GM12872 (cell line): Measurements from ENCODE around the gene ACTL6B.

Experiments
- TF ChIP-seq, protein P1 (sequence below): IDR thresholded peaks from 3 replicates; pipeline ENCODE4 v1.5.1; 2011; ENCODE audit warnings: low read depth, mild to moderate bottlenecking, low read length, moderate library complexity; ENCODE audit not compliant: insufficient read depth

ACTL6B gene

DNA sequence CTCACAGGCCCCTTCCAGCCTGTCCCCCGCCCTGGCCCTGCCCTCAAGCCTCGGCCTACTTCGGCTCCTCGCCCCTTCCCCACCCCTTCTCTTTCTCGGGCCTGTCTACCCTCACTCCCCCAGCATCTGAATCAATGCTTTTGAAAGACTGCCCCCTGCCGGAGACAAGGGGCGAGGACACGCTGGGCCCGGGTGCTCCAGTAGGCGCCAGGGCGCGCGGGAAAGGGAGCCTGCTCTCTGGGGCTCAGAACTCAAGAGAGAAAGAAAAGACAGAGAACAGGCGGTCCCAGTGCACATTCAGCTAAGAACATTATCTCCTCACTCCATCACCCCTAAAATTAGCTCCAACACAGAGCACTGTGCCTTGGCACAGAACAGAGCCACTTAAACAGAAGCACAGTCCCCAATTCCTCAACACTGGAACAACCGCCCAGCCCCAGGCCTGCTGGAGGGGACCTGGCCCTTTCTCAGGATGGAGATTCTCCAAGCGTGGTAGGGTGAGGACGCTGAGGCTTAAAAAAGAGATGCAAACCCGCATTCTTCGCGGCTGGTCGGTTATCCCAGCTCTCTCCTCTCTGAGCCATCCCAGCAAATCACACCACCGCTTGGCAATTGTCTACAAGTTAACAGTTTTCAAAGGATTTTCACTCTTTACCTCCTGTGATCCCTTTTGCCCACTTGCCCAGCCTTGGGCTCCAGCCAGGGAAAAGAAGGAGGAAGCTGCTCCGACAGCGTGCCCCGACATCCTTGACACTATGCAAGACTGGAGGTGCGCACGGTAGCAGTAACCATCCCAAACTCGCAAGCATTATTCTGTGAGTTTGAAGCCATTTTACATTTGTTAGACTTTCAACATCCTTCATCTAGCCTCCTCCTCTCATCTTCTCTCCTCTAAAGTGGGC, 35.7 kb upstream of the ACTL6B start:
- TF ChIP-seq, protein P1, sequence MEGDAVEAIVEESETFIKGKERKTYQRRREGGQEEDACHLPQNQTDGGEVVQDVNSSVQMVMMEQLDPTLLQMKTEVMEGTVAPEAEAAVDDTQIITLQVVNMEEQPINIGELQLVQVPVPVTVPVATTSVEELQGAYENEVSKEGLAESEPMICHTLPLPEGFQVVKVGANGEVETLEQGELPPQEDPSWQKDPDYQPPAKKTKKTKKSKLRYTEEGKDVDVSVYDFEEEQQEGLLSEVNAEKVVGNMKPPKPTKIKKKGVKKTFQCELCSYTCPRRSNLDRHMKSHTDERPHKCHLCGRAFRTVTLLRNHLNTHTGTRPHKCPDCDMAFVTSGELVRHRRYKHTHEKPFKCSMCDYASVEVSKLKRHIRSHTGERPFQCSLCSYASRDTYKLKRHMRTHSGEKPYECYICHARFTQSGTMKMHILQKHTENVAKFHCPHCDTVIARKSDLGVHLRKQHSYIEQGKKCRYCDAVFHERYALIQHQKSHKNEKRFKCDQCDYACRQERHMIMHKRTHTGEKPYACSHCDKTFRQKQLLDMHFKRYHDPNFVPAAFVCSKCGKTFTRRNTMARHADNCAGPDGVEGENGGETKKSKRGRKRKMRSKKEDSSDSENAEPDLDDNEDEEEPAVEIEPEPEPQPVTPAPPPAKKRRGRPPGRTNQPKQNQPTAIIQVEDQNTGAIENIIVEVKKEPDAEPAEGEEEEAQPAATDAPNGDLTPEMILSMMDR = peak; percentile 83

DNA sequence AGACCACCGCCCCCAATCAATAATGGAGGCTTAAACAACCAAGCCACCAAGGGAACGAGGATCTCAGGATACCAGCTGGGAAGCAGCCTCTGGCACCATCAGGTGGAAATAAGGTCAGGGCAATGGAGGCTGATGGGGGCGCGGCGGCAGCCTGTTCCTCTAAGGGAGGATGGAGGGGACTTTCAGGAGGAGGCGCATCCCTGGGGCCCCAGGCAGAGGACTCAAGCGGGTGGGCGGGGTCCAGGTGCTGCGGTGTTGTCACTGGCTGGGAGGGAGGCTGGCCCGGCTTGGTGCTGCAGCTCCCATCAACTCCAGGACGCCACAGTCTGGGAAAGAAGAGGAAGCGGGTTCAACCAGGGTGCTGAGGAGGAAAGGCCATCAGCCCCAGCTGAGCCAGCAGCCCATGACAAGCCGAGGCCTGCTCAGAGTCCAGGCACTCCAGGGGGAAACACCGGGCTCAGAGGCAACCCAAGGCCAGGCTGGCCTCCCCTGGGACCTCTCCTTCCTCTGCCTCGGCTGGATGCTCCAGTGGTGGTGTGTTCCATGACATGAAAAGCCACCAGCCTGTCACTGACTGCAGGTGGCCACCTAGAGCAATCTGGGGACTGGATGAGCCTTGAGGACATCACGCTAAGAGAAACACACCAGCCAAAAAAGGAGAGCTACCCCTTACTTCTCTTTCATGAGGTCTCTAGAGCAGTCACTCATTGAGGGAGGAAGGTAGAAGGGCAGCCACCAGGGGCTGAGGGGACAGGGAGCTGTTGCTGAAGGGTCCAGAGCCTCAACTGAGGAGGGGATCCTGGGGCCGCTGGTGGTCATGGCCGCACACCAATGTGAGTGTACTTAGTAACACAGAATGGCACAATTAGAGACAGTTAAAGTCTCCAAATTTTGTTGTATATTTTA, 33.2 kb upstream of the ACTL6B start:
- TF ChIP-seq, protein P1 = peak; percentile 25; the same call in 1 of the 3 replicates

DNA sequence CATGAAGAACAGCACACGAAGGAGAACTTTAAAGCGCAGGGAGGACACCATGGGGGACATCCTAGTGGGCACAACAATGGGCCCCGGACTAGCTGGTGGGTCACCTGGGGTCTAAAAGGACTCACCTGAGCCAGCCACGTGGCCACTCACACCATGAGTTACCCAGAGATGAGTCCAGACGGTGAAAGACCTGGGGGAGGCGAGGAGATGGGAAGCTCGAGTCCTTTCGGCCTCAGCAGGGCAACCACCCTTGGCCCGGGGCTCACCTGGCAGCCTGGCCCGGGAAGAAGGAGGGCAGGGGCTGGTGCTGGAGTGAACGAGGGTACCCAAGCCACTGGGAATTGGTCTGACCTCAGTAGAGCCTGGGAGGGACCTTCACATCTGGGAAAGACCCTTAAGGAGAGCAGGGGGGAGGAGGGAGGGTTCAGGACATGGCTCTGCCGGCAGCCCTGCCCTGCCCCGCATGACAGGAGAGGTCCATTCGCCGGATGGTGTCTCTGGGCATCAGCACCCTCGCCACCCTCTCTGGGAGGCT, 32.1 kb upstream of the ACTL6B start:
- TF ChIP-seq, protein P1 = no peak

DNA sequence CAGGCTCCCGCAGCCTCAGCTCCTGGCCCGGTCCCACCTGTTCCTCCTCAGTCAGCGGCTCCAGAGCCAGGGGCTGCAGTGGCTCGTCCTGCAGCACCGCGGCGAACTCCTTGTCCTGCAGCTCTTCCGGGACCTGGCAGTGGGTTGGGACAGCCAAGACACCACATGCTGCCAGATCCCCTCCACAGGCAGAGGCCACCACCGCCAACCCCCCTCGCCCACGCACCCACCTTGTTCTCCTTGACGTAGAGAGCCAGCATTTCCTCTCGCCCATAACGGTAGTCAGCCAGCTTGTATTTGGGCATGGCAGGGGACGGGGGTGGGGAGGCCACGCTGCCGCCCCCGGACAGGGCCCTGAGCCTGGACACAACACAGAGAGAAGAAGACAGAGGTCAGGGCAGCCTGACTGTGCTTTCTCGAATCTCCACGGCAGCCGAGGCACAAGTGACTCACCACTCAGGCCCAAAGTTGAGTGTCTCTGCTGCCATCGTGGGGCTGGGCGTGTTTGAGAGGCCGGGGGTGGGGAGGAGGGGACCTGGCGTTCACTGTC, 31.6 kb upstream of the ACTL6B start:
- TF ChIP-seq, protein P1 = no peak

DNA sequence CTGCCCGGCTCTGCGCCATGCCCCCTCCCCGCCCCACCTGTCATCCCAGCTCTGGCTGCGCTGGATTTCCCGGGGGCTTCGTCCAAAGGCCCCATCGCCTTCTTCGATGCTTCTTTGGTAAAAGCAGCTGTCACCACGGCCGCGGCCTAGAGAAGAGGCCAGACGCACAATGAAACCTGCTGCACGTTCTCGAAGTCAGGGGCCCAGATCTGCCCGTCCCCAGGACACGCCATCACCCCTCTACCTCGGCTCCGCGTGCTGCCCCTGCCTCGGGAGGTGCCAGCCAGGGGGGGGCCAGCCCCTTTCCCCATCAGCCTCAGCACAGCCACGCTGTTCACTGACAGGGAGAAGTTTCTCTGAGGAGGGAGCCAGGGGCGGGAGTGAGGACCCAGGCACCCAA, 31.0 kb upstream of the ACTL6B start:
- TF ChIP-seq, protein P1 = no peak

DNA sequence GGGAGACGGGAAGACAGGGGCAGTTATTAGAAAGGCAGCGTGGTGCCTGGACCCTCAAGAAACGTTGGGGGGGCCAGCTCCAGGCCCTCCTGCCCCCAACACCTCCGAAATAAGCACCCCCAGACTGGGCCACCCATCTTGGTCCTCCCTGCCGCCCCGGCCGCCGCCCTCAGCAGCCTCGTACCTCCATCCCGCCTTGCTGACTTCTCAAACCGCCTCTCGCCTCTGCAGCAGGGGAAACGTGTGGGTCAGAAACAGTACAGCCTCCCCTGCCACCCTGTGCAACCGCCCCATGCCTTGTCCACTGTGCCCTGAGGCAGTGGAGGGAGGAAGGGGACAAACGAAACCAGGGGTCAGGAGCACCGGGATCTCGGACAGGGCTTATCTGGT, 30.6 kb upstream of the ACTL6B start:
- TF ChIP-seq, protein P1 = no peak
